Measurements from ENCODE around the gene USP40. TPM values are rescaled to one million over a fixed set of nuclear protein-coding genes. Genes with fewer than 3 reads are reported as not detected.

The USP40 gene
- total and polyA plus RNA-seq, 9 of the 15 experiments (the other 6 are each of a cell fraction or from before 2014, with no cell fraction given) = 5.5 to 15.0 (median 9.3) TPM

- TF ChIP-seq JUN (IDR thresholded peaks at IDR 0.05; ENCODE audit: borderline replicate concordance, low read depth, low read length) (no peak), JUN (CRISPR knock-in tag; IDR thresholded peaks at IDR 0.05; ENCODE audit: borderline replicate concordance) (no peak), CCNT2 (IDR thresholded peaks at IDR 0.05; ENCODE audit: borderline replicate concordance, extremely low read depth, insufficient read length, low read depth, low read length) (no peak), TEAD4 (IDR thresholded peaks at IDR 0.05; ENCODE audit: low read length) (no peak), TEAD4 (CRISPR knock-in tag; IDR thresholded peaks at IDR 0.05; ENCODE audit: borderline replicate concordance) (no peak), YY1 (IDR thresholded peaks at IDR 0.05; ENCODE audit: borderline replicate concordance in 1 of 3, control insufficient read depth in 1 of 3, extremely low read depth in 1 of 3, insufficient read depth in 3 of 3, insufficient read length in 1 of 3, insufficient replicate concordance in 2 of 3, low read depth in 1 of 3, low read length in 2 of 3) (no peak), MEIS2 (IDR thresholded peaks at IDR 0.05; ENCODE audit: partially characterized antibody) (peak; percentile 11), ZNF778 (CRISPR knock-in tag; IDR thresholded peaks at IDR 0.05) (no peak), ZNF263 (CRISPR knock-in tag; IDR thresholded peaks at IDR 0.05; ENCODE audit: borderline replicate concordance) (no peak), GTF2B (IDR thresholded peaks at IDR 0.05; ENCODE audit: extremely low read depth, insufficient read length) (no peak), ZFX (CRISPR knock-in tag; IDR thresholded peaks at IDR 0.05) (no peak), SMARCC2 (IDR thresholded peaks at IDR 0.05; ENCODE audit: low read depth) (no peak), BRD9 (IDR thresholded peaks at IDR 0.05; ENCODE audit: low read depth, partially characterized antibody) (no peak), ZFP36 (IDR thresholded peaks at IDR 0.05; ENCODE audit: low read depth, low read length, partially characterized antibody) (no peak), ZNF280A (IDR thresholded peaks at IDR 0.05; ENCODE audit: low read depth, partially characterized antibody) (no peak), ZNF316 (IDR thresholded peaks at IDR 0.05) (peak; percentile 29; the same call in 1 of the 2 replicates), TCF7 (IDR thresholded peaks at IDR 0.05; ENCODE audit: borderline replicate concordance) (no peak)
- TF ChIP-seq, protein P1, sequence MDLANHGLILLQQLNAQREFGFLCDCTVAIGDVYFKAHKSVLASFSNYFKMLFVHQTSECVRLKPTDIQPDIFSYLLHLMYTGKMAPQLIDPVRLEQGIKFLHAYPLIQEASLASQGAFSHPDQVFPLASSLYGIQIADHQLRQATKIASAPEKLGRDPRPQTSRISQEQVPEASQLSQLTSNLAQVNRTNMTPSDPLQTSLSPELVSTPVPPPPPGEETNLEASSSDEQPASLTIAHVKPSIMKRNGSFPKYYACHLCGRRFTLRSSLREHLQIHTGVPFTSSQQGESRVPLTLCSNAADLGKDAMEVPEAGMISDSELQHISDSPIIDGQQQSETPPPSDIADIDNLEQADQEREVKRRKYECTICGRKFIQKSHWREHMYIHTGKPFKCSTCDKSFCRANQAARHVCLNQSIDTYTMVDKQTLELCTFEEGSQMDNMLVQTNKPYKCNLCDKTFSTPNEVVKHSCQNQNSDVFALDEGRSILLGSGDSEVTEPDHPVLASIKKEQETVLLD (IDR thresholded peaks at IDR 0.05) = no peak
- TF ChIP-seq, protein P2, sequence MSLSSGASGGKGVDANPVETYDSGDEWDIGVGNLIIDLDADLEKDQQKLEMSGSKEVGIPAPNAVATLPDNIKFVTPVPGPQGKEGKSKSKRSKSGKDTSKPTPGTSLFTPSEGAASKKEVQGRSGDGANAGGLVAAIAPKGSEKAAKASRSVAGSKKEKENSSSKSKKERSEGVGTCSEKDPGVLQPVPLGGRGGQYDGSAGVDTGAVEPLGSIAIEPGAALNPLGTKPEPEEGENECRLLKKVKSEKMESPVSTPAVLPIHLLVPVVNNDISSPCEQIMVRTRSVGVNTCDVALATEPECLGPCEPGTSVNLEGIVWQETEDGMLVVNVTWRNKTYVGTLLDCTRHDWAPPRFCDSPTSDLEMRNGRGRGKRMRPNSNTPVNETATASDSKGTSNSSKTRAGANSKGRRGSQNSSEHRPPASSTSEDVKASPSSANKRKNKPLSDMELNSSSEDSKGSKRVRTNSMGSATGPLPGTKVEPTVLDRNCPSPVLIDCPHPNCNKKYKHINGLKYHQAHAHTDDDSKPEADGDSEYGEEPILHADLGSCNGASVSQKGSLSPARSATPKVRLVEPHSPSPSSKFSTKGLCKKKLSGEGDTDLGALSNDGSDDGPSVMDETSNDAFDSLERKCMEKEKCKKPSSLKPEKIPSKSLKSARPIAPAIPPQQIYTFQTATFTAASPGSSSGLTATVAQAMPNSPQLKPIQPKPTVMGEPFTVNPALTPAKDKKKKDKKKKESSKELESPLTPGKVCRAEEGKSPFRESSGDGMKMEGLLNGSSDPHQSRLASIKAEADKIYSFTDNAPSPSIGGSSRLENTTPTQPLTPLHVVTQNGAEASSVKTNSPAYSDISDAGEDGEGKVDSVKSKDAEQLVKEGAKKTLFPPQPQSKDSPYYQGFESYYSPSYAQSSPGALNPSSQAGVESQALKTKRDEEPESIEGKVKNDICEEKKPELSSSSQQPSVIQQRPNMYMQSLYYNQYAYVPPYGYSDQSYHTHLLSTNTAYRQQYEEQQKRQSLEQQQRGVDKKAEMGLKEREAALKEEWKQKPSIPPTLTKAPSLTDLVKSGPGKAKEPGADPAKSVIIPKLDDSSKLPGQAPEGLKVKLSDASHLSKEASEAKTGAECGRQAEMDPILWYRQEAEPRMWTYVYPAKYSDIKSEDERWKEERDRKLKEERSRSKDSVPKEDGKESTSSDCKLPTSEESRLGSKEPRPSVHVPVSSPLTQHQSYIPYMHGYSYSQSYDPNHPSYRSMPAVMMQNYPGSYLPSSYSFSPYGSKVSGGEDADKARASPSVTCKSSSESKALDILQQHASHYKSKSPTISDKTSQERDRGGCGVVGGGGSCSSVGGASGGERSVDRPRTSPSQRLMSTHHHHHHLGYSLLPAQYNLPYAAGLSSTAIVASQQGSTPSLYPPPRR (CRISPR knock-in tag; IDR thresholded peaks at IDR 0.05; ENCODE audit: borderline replicate concordance) = no peak
These were observed 33.8 kb upstream of the USP40 start (continued) for GRCh38 chr2:233600386-233600785.
